Activated naive CD8-positive, alpha-beta T cell treated with anti-CD3 and anti-CD28 coated beads, Interleukin-2, amount 50 U/mL, for 16 hours (primary cell): ENCODE measurements around the gene FMO4.
"Not testable (repeated sequence)": the region's sequence is repeated elsewhere in the genome, so short reads cannot be mapped to it uniquely, and the experiment has no call there.

ENCODE experiments used
- DNase-seq: peaks from one replicate; pipeline ENCODE4 v3.0.0-alpha.2; 2020; ENCODE audit warnings: low read depth, low spot score

Gene FMO4

GRCh38 chr1:171334024-171334640 lies 20.1 kb downstream of the FMO4 start:
- DNase-seq = no peak

DNA sequence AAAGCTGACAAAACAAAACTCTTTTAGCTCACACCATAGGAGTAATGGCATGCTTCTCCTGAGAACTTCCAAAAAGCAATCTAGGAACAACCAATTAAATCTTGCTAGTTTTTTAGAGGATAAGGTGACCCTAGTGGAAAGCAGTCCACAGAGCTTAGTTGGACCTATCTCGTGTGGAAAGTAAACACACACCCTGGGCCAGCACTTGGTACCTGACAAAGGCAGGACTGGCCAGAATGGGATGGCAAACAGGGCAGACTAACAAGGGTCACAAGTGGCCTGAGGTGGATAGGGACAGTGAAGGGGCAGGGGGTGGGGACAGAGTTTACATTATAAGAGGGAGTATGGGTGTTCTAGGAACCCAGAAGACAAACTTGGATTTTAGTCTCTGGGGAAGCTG lies 22.0 kb downstream of the FMO4 start:
- no peak for DNase-seq

DNA sequence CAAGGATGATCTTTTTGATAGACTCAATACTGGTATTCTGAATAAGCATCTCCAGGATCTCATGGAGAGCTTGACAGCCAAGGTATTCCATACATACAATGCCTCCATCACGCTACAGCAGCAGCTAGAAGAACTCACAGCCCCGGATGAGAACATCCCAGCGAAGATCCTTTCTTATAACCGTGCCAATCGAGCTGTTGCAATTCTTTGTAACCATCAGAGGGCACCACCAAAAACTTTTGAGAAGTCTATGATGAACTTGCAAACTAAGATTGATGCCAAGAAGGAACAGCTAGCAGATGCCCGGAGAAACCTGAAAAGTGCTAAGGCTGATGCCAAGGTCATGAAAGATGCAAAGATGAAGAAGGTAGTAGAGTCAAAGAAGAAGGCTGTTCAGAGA lies 25.4 kb downstream of the FMO4 start:
- DNase-seq = not testable (repeated sequence)

- DNase-seq = no peak
Measured at GRCh38 chr1:171343727-171344472, 29.9 kb downstream of the FMO4 start.

DNA sequence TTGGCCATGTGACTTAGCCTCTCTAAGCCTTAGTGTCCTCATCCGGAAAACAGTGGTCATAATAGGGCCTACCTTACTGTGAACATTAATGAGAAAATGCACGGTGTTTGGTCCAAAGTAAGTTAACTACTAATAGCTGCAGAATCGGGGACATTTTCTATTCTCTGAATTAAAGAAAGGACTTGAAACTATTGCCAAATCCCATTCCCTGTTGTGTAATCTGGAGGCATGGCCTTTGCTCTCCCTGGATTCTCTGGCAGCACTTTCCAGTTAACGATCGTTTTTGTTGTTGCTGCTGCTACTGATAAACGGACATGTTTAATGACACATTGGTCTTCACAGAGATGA lies 30.5 kb downstream of the FMO4 start:
- no peak for DNase-seq

- no peak for DNase-seq
Measured at GRCh38 chr1:171345536-171345935, 31.6 kb downstream of the FMO4 start.

- DNase-seq = no peak
Measured at GRCh38 chr1:171346881-171347280, 32.9 kb downstream of the FMO4 start.

DNA sequence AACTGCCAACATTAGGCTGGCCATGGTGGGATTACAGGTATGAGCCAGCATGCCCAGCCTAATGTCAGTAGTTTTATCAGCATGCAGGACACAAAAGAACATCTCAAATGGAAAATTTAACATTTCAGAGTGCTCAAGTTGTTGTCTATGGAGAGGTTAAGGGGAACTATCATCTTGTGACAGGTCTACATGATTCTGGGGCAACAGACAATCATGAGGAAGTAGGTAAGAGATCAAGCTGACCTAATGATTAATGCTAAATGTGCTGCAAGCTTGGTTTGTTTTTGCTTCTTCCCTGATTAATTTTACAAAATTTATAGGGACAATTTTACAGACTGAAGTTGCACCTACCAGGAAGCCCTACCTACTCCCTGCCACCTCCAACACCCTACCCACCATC lies 36.6 kb downstream of the FMO4 start:
- no peak for DNase-seq

- DNase-seq = no peak
Measured at GRCh38 chr1:171351961-171352360, 38.0 kb downstream of the FMO4 start.

GRCh38 chr1:171352554-171352953 lies 38.6 kb downstream of the FMO4 start:
- DNase-seq = no peak

- DNase-seq = no peak
Measured at GRCh38 chr1:171355727-171356126, 41.7 kb downstream of the FMO4 start.

DNA sequence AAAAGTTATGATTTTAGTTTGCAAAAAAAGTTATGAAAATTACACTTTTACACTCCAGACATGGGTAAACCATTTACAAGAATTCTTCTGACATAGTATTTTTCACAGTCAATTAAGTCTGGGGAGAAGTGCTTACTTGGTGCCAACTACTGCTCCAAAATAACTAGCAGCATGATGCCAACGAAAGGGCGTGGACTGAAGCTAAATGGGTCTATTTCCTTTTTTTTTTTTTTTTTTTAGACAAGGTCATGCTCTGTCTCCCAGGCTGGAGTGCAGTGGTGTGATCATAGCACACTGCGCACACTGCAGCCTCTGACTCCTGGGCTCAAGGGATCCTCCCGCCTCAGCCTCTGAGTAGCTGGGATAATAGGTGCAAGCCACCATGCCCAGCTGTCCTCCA lies 43.2 kb downstream of the FMO4 start:
- no peak for DNase-seq

DNA sequence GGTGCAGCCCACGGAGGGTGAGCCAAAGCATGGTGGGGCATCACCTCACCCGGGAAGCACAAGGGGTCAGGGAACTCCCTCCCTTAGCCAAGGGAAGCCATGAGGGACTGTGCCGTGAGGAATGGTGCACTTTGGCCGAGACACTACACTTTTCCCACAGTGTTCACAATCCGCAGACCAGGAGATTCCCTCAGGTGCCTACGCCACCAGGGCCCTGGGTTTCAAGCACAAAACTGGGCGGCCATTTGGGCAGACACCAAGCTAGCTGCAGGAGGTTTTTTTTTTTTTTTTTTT lies 45.3 kb downstream of the FMO4 start:
- DNase-seq = not testable (repeated sequence)

- DNase-seq = not testable (repeated sequence)
Measured at GRCh38 chr1:171359731-171360527, 45.9 kb downstream of the FMO4 start.

DNA sequence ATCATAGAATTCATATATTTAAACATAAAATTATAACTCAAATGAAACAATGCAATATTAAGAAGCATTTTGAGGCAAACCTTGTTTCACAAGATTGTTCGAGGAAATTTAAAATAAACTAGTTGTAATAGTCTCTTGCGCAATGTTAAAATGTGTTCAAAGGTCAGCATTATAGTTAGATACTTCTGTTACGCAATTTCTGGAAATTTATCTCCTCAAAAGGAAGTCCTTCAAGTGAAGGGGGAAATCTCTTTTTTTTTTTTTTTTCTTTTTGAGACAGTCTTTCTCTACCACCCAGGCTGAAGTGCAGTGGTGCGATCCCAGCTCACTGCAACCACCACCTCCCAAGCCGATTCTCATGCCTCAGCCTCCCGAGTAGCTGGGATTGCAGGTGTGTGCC lies 52.1 kb downstream of the FMO4 start:
- DNase-seq = no peak

GRCh38 chr1:171366816-171367215 lies 52.8 kb downstream of the FMO4 start:
- no peak for DNase-seq

DNA sequence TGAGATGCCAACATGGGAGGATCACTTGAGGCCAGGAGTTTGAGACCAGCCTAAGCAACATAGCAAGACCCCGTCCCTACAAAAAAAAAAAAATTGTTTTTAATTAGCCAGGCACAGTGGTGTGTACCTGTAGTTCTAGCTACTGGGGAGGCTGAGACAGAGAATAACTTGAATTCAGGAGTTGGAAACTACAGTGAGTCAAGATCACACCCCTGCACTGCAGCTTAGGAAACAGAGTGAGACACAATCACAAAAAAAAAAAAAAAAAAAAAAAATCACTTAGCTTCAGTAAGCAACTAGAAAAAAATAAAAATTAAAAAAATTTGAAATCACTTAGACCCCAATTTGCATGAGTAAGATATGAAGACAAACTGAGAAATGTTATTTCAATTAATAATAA lies 53.5 kb downstream of the FMO4 start:
- DNase-seq = no peak

GRCh38 chr1:171372418-171373084 lies 58.6 kb downstream of the FMO4 start:
- DNase-seq = no peak

GRCh38 chr1:171373357-171374122 lies 59.6 kb downstream of the FMO4 start:
- DNase-seq = not testable (repeated sequence)

DNA sequence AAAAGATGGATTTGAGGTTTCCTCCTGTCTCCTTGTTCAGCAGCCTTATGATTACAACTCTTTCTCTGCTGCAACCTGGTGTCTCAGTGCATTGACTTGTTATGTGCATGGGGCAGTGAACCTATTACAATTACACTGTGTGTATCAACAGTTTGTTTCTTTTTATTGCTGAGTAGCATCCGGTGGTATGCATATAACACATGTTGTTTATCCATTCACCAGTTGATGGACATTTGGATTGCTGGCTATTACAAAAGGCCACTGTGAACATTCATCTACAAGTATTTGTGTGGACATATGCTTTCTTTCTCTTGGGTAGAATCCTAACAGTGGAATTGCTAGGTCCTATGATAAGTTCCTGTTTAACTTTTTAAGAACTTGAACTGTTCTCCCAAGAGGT lies 65.9 kb downstream of the FMO4 start:
- no peak for DNase-seq

DNA sequence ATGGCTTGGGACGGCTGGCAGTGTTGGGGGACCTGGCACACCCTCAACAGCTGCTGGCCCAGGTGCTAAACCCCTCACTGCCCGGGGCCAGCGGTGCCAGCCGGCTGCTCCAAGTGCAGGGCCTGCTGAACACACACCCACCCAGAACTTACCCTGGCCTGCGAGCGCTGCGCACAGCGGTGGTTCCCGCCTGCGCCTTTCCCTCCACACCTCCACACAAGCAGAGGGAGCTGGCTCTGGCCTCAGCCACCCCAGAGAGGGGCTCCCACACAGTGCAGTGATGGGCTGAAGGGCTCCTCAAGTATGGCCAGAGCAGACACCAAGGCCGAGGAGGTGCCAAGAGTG lies 67.9 kb downstream of the FMO4 start:
- no peak for DNase-seq

GRCh38 chr1:171384496-171384895 lies 70.5 kb downstream of the FMO4 start:
- DNase-seq = no peak
